Left ventricle myocardium inferior (tissue), 1 donor: ENCODE data around the gene IL7R. TPM values are rescaled to one million over a fixed set of nuclear protein-coding genes. Genes with fewer than 3 reads are reported as not detected.

ENCODE experiments used
- DNase-seq: peaks from one replicate; pipeline ENCODE4 v3.0.0-alpha.2; 2020
- H3K27ac ChIP-seq: fragments of 200-600 bp; replicated peaks from 2 replicates; pipeline ENCODE4 v1.8.0; 2021
- H3K27me3 ChIP-seq: fragments of 200-600 bp; 2 replicates; pipeline ENCODE4 v1.8.0; 2021; ENCODE audit warnings: low read depth
- H3K36me3 ChIP-seq: fragments of 200-600 bp; 2 replicates; pipeline ENCODE4 v1.8.0; 2021
- H3K4me1 ChIP-seq: fragments of 200-600 bp; 2 replicates; pipeline ENCODE4 v1.8.0; 2021
- H3K4me3 ChIP-seq: fragments of 200-600 bp; 2 replicates; pipeline ENCODE4 v1.8.0; 2021; ENCODE audit warnings: mild to moderate bottlenecking, moderate library complexity
- H3K9me3 ChIP-seq: fragments of 200-600 bp; replicated peaks from 2 replicates; pipeline ENCODE4 v1.8.0; 2021
- CTCF ChIP-seq: fragments of 200-600 bp; IDR thresholded peaks from 2 replicates; pipeline ENCODE4 v1.8.0; 2021; ENCODE audit warnings: antibody characterized with exemption, mild to moderate bottlenecking, borderline replicate concordance
- intact Hi-C: fragments of 100-400 bp; cut with micrococcal nuclease; formaldehyde crosslinking; loops from one replicate; pipeline ENCODE4 v1.11.0; 2022
- total RNA-seq: library from RNA; stranded (reverse); fragmentation: NEBNext Ultra II Directional; extraction: Animal tissue kit (Norgen Biotek cat#: 25700); gene quantifications from one replicate; pipeline ENCODE4 v1.2.1, GENCODE V29; 2021
- donor health status: DM: no; HTN: yes; CAD: no; lungs with severe emphysema.

Gene IL7R
- total RNA-seq, 1 donor from 2014 or later, result 0.66 TPM

- intact Hi-C loops, result no loop called here
- Histone ChIP-seq H3K36me3 (no peaks in the 10 kb centered on the region), H3K4me1 (no peaks in the 10 kb centered on the region), H3K9me3 (no peaks in the 10 kb centered on the region), H3K4me3 (no peak overlapping the region), H3K27ac (no peak overlapping the region), H3K27me3 (peaks cover 4% of the 10 kb centered on the region)
- no peak for DNase-seq
- no peak for TF ChIP-seq CTCF
Observed at GRCh38 chr5:35876922-35877321, 20.2 kb downstream of the IL7R start.

- no peak overlapping the region for H3K27ac ChIP-seq
- intact Hi-C loops, result no loop called here
- no peak for DNase-seq
- peaks cover 4% of the 10 kb centered on the region for H3K27me3 ChIP-seq
- H3K36me3 ChIP-seq, result no peaks in the 10 kb centered on the region
- H3K9me3 ChIP-seq, result no peaks in the 10 kb centered on the region
- H3K4me3 ChIP-seq, result no peak overlapping the region
- H3K4me1 ChIP-seq, result no peaks in the 10 kb centered on the region
- no peak for TF ChIP-seq CTCF
Observed at GRCh38 chr5:35877655-35878054, 21.0 kb downstream of the IL7R start.

- Histone ChIP-seq H3K36me3 (no peaks in the 10 kb centered on the region), H3K4me1 (no peaks in the 10 kb centered on the region), H3K27me3 (peaks cover 4% of the 10 kb centered on the region), H3K4me3 (no peak overlapping the region), H3K27ac (no peak overlapping the region), H3K9me3 (no peaks in the 10 kb centered on the region)
- TF ChIP-seq CTCF, result no peak
- DNase-seq, result no peak
- intact Hi-C loops, result no loop called here
Observed at GRCh38 chr5:35878079-35878478, 21.4 kb downstream of the IL7R start.

- H3K9me3 ChIP-seq, result no peaks in the 10 kb centered on the region
- H3K27me3 ChIP-seq, result peaks cover 4% of the 10 kb centered on the region
- H3K4me3 ChIP-seq, result no peak overlapping the region
- no peak for TF ChIP-seq CTCF
- H3K27ac ChIP-seq, result no peak overlapping the region
- no peak for DNase-seq
- intact Hi-C loops, result no loop called here
- no peaks in the 10 kb centered on the region for H3K36me3 ChIP-seq
- H3K4me1 ChIP-seq, result no peaks in the 10 kb centered on the region
Observed at GRCh38 chr5:35879096-35879495, 22.4 kb downstream of the IL7R start.

- intact Hi-C loops, result no loop called here
- Histone ChIP-seq H3K4me1 (no peaks in the 10 kb centered on the region), H3K4me3 (no peak overlapping the region), H3K27me3 (peaks cover 4% of the 10 kb centered on the region), H3K36me3 (no peaks in the 10 kb centered on the region), H3K27ac (no peak overlapping the region), H3K9me3 (no peaks in the 10 kb centered on the region)
- TF ChIP-seq CTCF, result no peak
- DNase-seq, result no peak
Observed at GRCh38 chr5:35879649-35880048, 23.0 kb downstream of the IL7R start.

GRCh38 chr5:35880156-35880555, 23.5 kb downstream of the IL7R start:
- TF ChIP-seq CTCF, result no peak
- Histone ChIP-seq H3K9me3 (no peaks in the 10 kb centered on the region), H3K27me3 (peaks cover 4% of the 10 kb centered on the region), H3K36me3 (no peaks in the 10 kb centered on the region), H3K4me3 (no peak overlapping the region), H3K27ac (no peak overlapping the region), H3K4me1 (no peaks in the 10 kb centered on the region)
- DNase-seq, result no peak
- intact Hi-C loops, result no loop called here
